GM23338 (cell line): ENCODE data around the gene LMBR1L.

ENCODE experiments used
- EZH2 ChIP-seq: fragments of 200-600 bp; sonication (generic); IDR thresholded peaks from one replicate; pipeline ENCODE4 v1.8.0; 2017; ENCODE audit warnings: antibody characterized with exemption, mild to moderate bottlenecking, low read depth; ENCODE audit not compliant: unreplicated experiment
- EZH2phosphoT487 ChIP-seq: fragments of 200-600 bp; sonication (generic); IDR thresholded peaks from one replicate; pipeline ENCODE4 v1.8.1; 2018; ENCODE audit warnings: antibody characterized with exemption; ENCODE audit not compliant: unreplicated experiment
- POLR2AphosphoS5 ChIP-seq: IDR thresholded peaks from 2 replicates; pipeline ENCODE4 v1.6.1; 2016; ENCODE audit warnings: antibody characterized with exemption, low read depth
- TF ChIP-seq, protein P1 (sequence below), 2 experiments: fragments of 200-600 bp in 1 of 2; sonication (generic) in 1 of 2; conservative IDR thresholded peaks; 2 replicates each; pipeline versions ENCODE4 v1.5.1 to v1.6.1; 2016 to 2017; ENCODE audit warnings: antibody characterized with exemption in 2 of 2, low read depth in 2 of 2, mild to moderate bottlenecking in 2 of 2, moderate library complexity in 1 of 2
- TF ChIP-seq, protein P2 (sequence below): fragments of 250-450 bp; sonication (Bioruptor Pico); IDR thresholded peaks from 2 replicates; pipeline ENCODE4 v1.5.0; 2020; ENCODE audit warnings: mild to moderate bottlenecking, moderate library complexity

DNA sequence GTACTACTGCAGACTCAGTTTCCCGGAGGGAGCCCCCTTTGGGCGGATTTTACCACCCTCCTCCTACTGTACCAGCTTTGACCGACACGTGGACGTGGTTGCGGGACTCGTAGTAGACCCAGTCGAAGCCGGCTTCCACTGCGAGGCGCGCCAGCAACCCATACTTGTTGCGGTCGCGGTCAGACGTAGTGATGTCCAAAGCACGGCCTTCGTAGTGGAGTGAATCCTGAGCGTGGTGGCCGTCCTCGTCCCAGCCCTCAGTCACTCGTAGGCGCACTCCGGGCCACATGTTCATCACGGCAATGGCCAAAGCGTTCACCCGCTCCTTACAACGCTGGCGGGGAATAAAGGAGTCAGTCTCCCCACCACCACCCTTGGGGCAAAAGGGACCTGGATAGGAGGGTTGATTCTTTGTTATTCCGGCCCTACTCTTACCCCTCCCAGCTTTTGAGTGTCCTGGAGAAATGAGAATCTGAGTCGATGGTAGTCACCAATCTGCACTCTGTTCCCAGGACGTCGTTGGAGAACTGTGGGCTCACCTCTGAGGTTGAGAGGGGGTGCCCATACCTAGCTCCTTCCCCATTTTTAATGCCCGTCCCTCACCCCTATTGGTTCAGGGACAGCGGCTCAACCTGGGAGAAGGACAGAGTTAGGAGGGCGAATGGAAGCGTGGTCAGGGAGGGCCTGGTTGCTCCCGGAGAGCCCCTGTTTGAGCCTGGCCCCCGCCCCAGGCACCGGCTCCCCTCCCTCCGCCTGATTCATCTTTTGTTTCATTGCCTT, 19.4 kb downstream of the LMBR1L start:
- TF ChIP-seq, protein P1, sequence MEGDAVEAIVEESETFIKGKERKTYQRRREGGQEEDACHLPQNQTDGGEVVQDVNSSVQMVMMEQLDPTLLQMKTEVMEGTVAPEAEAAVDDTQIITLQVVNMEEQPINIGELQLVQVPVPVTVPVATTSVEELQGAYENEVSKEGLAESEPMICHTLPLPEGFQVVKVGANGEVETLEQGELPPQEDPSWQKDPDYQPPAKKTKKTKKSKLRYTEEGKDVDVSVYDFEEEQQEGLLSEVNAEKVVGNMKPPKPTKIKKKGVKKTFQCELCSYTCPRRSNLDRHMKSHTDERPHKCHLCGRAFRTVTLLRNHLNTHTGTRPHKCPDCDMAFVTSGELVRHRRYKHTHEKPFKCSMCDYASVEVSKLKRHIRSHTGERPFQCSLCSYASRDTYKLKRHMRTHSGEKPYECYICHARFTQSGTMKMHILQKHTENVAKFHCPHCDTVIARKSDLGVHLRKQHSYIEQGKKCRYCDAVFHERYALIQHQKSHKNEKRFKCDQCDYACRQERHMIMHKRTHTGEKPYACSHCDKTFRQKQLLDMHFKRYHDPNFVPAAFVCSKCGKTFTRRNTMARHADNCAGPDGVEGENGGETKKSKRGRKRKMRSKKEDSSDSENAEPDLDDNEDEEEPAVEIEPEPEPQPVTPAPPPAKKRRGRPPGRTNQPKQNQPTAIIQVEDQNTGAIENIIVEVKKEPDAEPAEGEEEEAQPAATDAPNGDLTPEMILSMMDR (conservative IDR thresholded peaks at IDR 0.05; ENCODE audit: low read depth in 2 of 2) = no peak
- TF ChIP-seq, protein P2, sequence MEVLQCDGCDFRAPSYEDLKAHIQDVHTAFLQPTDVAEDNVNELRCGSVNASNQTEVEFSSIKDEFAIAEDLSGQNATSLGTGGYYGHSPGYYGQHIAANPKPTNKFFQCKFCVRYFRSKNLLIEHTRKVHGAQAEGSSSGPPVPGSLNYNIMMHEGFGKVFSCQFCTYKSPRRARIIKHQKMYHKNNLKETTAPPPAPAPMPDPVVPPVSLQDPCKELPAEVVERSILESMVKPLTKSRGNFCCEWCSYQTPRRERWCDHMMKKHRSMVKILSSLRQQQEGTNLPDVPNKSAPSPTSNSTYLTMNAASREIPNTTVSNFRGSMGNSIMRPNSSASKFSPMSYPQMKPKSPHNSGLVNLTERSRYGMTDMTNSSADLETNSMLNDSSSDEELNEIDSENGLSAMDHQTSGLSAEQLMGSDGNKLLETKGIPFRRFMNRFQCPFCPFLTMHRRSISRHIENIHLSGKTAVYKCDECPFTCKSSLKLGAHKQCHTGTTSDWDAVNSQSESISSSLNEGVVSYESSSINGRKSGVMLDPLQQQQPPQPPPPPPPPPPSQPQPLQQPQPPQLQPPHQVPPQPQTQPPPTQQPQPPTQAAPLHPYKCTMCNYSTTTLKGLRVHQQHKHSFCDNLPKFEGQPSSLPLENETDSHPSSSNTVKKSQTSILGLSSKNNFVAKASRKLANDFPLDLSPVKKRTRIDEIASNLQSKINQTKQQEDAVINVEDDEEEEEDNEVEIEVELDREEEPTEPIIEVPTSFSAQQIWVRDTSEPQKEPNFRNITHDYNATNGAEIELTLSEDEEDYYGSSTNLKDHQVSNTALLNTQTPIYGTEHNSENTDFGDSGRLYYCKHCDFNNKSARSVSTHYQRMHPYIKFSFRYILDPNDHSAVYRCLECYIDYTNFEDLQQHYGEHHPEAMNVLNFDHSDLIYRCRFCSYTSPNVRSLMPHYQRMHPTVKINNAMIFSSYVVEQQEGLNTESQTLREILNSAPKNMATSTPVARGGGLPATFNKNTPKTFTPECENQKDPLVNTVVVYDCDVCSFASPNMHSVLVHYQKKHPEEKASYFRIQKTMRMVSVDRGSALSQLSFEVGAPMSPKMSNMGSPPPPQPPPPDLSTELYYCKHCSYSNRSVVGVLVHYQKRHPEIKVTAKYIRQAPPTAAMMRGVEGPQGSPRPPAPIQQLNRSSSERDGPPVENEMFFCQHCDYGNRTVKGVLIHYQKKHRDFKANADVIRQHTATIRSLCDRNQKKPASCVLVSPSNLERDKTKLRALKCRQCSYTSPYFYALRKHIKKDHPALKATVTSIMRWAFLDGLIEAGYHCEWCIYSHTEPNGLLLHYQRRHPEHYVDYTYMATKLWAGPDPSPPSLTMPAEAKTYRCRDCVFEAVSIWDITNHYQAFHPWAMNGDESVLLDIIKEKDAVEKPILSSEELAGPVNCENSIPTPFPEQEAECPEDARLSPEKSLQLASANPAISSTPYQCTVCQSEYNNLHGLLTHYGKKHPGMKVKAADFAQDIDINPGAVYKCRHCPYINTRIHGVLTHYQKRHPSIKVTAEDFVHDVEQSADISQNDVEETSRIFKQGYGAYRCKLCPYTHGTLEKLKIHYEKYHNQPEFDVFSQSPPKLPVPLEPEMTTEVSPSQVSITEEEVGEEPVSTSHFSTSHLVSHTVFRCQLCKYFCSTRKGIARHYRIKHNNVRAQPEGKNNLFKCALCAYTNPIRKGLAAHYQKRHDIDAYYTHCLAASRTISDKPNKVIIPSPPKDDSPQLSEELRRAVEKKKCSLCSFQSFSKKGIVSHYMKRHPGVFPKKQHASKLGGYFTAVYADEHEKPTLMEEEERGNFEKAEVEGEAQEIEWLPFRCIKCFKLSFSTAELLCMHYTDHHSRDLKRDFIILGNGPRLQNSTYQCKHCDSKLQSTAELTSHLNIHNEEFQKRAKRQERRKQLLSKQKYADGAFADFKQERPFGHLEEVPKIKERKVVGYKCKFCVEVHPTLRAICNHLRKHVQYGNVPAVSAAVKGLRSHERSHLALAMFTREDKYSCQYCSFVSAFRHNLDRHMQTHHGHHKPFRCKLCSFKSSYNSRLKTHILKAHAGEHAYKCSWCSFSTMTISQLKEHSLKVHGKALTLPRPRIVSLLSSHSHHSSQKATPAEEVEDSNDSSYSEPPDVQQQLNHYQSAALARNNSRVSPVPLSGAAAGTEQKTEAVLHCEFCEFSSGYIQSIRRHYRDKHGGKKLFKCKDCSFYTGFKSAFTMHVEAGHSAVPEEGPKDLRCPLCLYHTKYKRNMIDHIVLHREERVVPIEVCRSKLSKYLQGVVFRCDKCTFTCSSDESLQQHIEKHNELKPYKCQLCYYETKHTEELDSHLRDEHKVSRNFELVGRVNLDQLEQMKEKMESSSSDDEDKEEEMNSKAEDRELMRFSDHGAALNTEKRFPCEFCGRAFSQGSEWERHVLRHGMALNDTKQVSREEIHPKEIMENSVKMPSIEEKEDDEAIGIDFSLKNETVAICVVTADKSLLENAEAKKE (CRISPR knock-in tag) = no peak
- TF ChIP-seq EZH2 = no peak
- no peak for TF ChIP-seq EZH2phosphoT487
- TF ChIP-seq POLR2AphosphoS5 = no peak
